Endothelial cell of umbilical vein (primary cell): Measurements from ENCODE around the gene RNF227. TPM values are rescaled to one million over a fixed set of nuclear protein-coding genes. Genes with fewer than 3 reads are reported as not detected.

Experiments used
- BruUV-seq: library from RNA; stranded (reverse); fragments of 400-500 nt; replicated peaks from 2 replicates; lab custom pipeline; 2021; lab: Mats Ljungman, UMichigan
- CTCF ChIA-PET: fragments of 300-600, 350-600 bp; sonication (Branson Sonifier 250); formaldehyde crosslinking; loops from one replicate; lab custom pipeline; 2021; ENCODE audit warnings: antibody characterized with exemption, inconsistent platforms; lab: Charles Lee
- POLR2A ChIA-PET: fragments of 300-600, 350-600 bp; sonication (Branson Sonifier 250); formaldehyde crosslinking; loops from one replicate; lab custom pipeline; 2021; ENCODE audit warnings: antibody characterized with exemption, inconsistent platforms; lab: Charles Lee
- DNase-seq: peaks from one replicate; pipeline ENCODE4 v3.0.0-alpha.2; 2011; ENCODE audit warnings: low read depth, low spot score
- FAIRE-seq: peaks from 2 replicates; lab custom pipeline; 2011; peaks lifted over from hg19 to GRCh38; lab: Jason Lieb, UNC
- H2AFZ ChIP-seq: 2 replicates; pipeline ENCODE4 v1.6.0; 2012; ENCODE audit warnings: low read depth, low read length, control low read depth, inconsistent platforms
- H3K27ac ChIP-seq: 2 replicates; pipeline ENCODE4 v1.5.1; 2011; ENCODE audit warnings: low read depth, mild to moderate bottlenecking, control low read depth, low read length, moderate library complexity; ENCODE audit not compliant: insufficient read depth
- H3K27me3 ChIP-seq, 2 experiments: 2 replicates each; pipeline versions ENCODE4 v1.6.0 to v1.6.1; 2011; ENCODE audit warnings: low read length in 2 of 2, mixed read lengths in 1 of 2; ENCODE audit not compliant: control insufficient read depth in 2 of 2, insufficient read depth in 2 of 2
- H3K36me3 ChIP-seq, 2 experiments: 2 replicates in 1 of 2; 3 replicates in 1 of 2; pipeline ENCODE4 v1.5.1; 2011; ENCODE audit warnings: low read length in 2 of 2, mild to moderate bottlenecking in 1 of 2, moderate library complexity in 1 of 2; ENCODE audit not compliant: control insufficient read depth in 2 of 2, insufficient read depth in 2 of 2; ENCODE audit errors: extremely low read depth in 1 of 2
- H3K4me1 ChIP-seq: 3 replicates; pipeline ENCODE4 v1.5.1; 2011; ENCODE audit warnings: mild to moderate bottlenecking, low read length; ENCODE audit not compliant: control insufficient read depth, insufficient read depth; ENCODE audit errors: extremely low read depth
- H3K4me2 ChIP-seq: 2 replicates; pipeline ENCODE4 v1.6.1; 2011; ENCODE audit warnings: low read length, control low read depth, mixed read lengths; ENCODE audit not compliant: insufficient read depth
- H3K4me3 ChIP-seq, 3 experiments: fragments of 200-600 bp in 1 of 3; sonication (generic), shearing (Covaris generic) in 1 of 3; replicated peaks in 1 of 3; 2 replicates each; pipeline ENCODE4 v1.5.1; 2011 to 2016; ENCODE audit warnings: control low read depth in 3 of 3, low read length in 3 of 3, mild to moderate bottlenecking in 2 of 3, inconsistent platforms in 1 of 3, low read depth in 1 of 3, moderate library complexity in 1 of 3; ENCODE audit not compliant: insufficient read depth in 1 of 3
- H3K79me2 ChIP-seq: 2 replicates; pipeline ENCODE4 v1.6.0; 2012; ENCODE audit warnings: low read length, inconsistent platforms; ENCODE audit not compliant: control insufficient read depth, insufficient read depth
- H3K9ac ChIP-seq: replicated peaks from 2 replicates; pipeline ENCODE3; 2011; ENCODE audit warnings: low read length, control low read depth; ENCODE audit not compliant: insufficient read depth; ENCODE audit errors: extremely low read depth
- H3K9me1 ChIP-seq: replicated peaks from 3 replicates; pipeline ENCODE4 v1.6.0; 2011; ENCODE audit warnings: mild to moderate bottlenecking, low read length; ENCODE audit not compliant: control insufficient read depth, insufficient read depth; ENCODE audit errors: extremely low read depth
- H3K9me3 ChIP-seq: replicated peaks from 2 replicates; pipeline ENCODE4 v1.5.1; 2012; ENCODE audit warnings: low read length, inconsistent platforms; ENCODE audit not compliant: control insufficient read depth, insufficient read depth
- H4K20me1 ChIP-seq: replicated peaks from 2 replicates; pipeline ENCODE3; 2011; ENCODE audit warnings: mild to moderate bottlenecking, low read length; ENCODE audit not compliant: control insufficient read depth, insufficient read depth; ENCODE audit errors: extremely low read depth
- EZH2 ChIP-seq: IDR thresholded peaks from 2 replicates; pipeline ENCODE4 v1.6.1; 2012; ENCODE audit warnings: borderline replicate concordance, low read depth, mild to moderate bottlenecking, moderate library complexity, low read length, inconsistent platforms; ENCODE audit not compliant: severe bottlenecking
- FOS ChIP-seq: IDR thresholded peaks from 2 replicates; pipeline ENCODE4 v1.6.1; 2011; ENCODE audit warnings: mild to moderate bottlenecking, low read length, moderate library complexity, borderline replicate concordance; ENCODE audit not compliant: insufficient read depth
- JUN ChIP-seq: IDR thresholded peaks from 2 replicates; pipeline ENCODE4 v1.6.1; 2011; ENCODE audit warnings: borderline replicate concordance, low read depth; ENCODE audit not compliant: insufficient read length, insufficient read depth
- MYC ChIP-seq: IDR thresholded peaks from one replicate; pipeline ENCODE4 v1.6.1; 2011; ENCODE audit warnings: mild to moderate bottlenecking, low read depth, low read length
- POLR2AphosphoS5 ChIP-seq: IDR thresholded peaks from 2 replicates; pipeline ENCODE4 v1.6.1; 2012; ENCODE audit warnings: low read depth, mild to moderate bottlenecking, control low read depth, low read length, moderate library complexity; ENCODE audit not compliant: insufficient read depth
- dilution Hi-C: fragments of 300-500 bp; cut with MboI; formaldehyde crosslinking; loops from one replicate; pipeline ENCODE4 v1.15.0; 2019; ENCODE audit warnings: low sequenced_read_pairs; ENCODE audit not compliant: extremely low pct_ligation_motif_present
- intact Hi-C: fragments of 100-400 bp; cut with micrococcal nuclease; formaldehyde crosslinking; loops from one replicate; pipeline ENCODE4 v1.10.0; 2022
- polyA plus RNA-seq, 4 experiments: library from polyadenylated mRNA; depleted of rRNA in 3 of 4; stranded (reverse) in 3 of 4; unstranded in 1 of 4; fragments of >200 nt; gene quantifications; 2 replicates each; pipeline versions ENCODE4 v1.2.1 to v1.2.3, GENCODE V29; 2011 to 2012; ENCODE audit warnings: missing spikeins in 1 of 4
- total RNA-seq: library from RNA; stranded (reverse); gene quantifications from 2 replicates; pipeline ENCODE4 v1.2.3, GENCODE V29; 2021

Gene RNF227
- total and polyA plus RNA-seq, 2 donors (not counting 3 experiments of a cell fraction or from before 2014, with no cell fraction given): 0.58 to 0.76 TPM

GRCh38 chr17:7931709-7932482, 15.8 kb upstream of the RNF227 start, which contains the start of the genes CNTROB and TRAPPC1:
Gene CNTROB, plus strand, starts transcription at chr17:7932206. Its CDS starts 874 bp downstream, at chr17:7933080.
Gene TRAPPC1, minus strand, starts transcription at chr17:7931946. Its CDS starts 117 bp downstream, at chr17:7931829.
- H4K20me1 ChIP-seq: no peaks in the 10 kb centered on the region
- H2AFZ ChIP-seq: peak within 1 kb of the TSS; percentile 91
- dilution Hi-C loops (no loop called here), intact Hi-C loops (loop anchor here (1.0 kb wide), 2 partner anchors 45 to 75 kb away; partner anchors contain the start of gene NAA38)
- peaks cover 23% of the 10 kb centered on the region for H3K4me1 ChIP-seq
- peak within 1 kb of the TSS; percentile 74 to 98 (median 96) for H3K4me3 ChIP-seq
- H3K9ac ChIP-seq: peak within 1 kb of the TSS; percentile 87
- no TSS peak for BruUV-seq
- ChIA-PET CTCF (interaction anchor here (0.6 to 4.2 kb wide), 12 partner anchors 14 to 188 kb away, joined by 3 to 42 read pairs (median 8); partner anchors contain the start of gene NAA38), POLR2A (no interaction called here)
- peak within 1 kb of the TSS; percentile 66 for H3K27ac ChIP-seq
- no peaks in the 10 kb centered on the region for H3K27me3 ChIP-seq
- peaks cover 2 to 6% of the 10 kb centered on the region in 2 experiments for H3K36me3 ChIP-seq
- no peaks in the 10 kb centered on the region for H3K9me3 ChIP-seq
- peak; percentile 99 for DNase-seq
- no peaks in the 10 kb centered on the region for H3K9me1 ChIP-seq
- TF ChIP-seq EZH2: no peak
- peak; percentile 34 for TF ChIP-seq POLR2AphosphoS5
- TF ChIP-seq FOS: peak; percentile 43
- TF ChIP-seq JUN: peak; percentile 92
- no peak for TF ChIP-seq MYC
- peaks cover 34% of the 10 kb centered on the region for H3K79me2 ChIP-seq
- H3K4me2 ChIP-seq: peak within 1 kb of the TSS; percentile 99
- peak; percentile 98 for FAIRE-seq
